ENCODE measurements around the gene GPRC5B. TPM values are rescaled to one million over a fixed set of nuclear protein-coding genes. Genes with fewer than 3 reads are reported as not detected.

The GPRC5B gene
- 0.42 TPM for total RNA-seq
- polyA plus RNA-seq = under 1 TPM in 3 of 4 donors, not detected in 1; 0.14 to 0.30 (median 0.22) TPM

GRCh38 chr16:19884611-19885450, at the start of gene GPRC5B:
GPRC5B (minus strand) TSS chr16:19884848; CDS start chr16:19872845, 12,003 bp downstream.
- Mint-ChIP-seq H3K4me1 (peaks cover 0 to 28% (median 13%) of the 10 kb centered on the region in 4 donors), H3K9me3 (peaks cover 0 to 2% (median 0%) of the 10 kb centered on the region in 7 donors), H3K36me3 (no peaks in the 10 kb centered on the region), H3K4me3 (peak within 1 kb of the TSS; percentile 80 to 91 (median 86)), H3K27ac (peak within 1 kb of the TSS; percentile 52 to 85 (median 76)), H3K27me3 (peaks cover 36% of the 10 kb centered on the region)
- Histone ChIP-seq H3K27me3 (ENCODE audit: control insufficient read depth, insufficient read depth, low read length) (peaks cover 4% of the 10 kb centered on the region), H3K4me3 (ENCODE audit: low read depth, low read length) (peak within 1 kb of the TSS; percentile 18), H3K4me1 (ENCODE audit: control insufficient read depth, insufficient read depth, low read length, poor library complexity, severe bottlenecking) (peaks cover 31% of the 10 kb centered on the region), H3K36me3 (ENCODE audit: control insufficient read depth, insufficient read depth, low read length) (no peaks in the 10 kb centered on the region), H3K9me3 (ENCODE audit: control insufficient read depth in 2 of 2, low read length in 2 of 2) (no peaks in the 10 kb centered on the region), H3K27ac (ENCODE audit: insufficient read depth, low read length, poor library complexity, severe bottlenecking) (no peak within 1 kb of the TSS)
- DNase-seq = peak; percentile 36 to 41 (median 38)
- peak; percentile 58 to 72 for ATAC-seq (ENCODE audit: low read depth in 2 of 2)

GRCh38 chr16:19933740-19934139, 49.1 kb upstream of the GPRC5B start:
- Mint-ChIP-seq H3K27me3 (peaks cover 5% of the 10 kb centered on the region), H3K9me3 (no peaks in the 10 kb centered on the region), H3K4me3 (no peak overlapping the region), H3K4me1 (peaks cover 0 to 5% (median 0%) of the 10 kb centered on the region in 4 donors), H3K27ac (no peak overlapping the region), H3K36me3 (no peaks in the 10 kb centered on the region)
- no peaks in the 10 kb centered on the region for H3K4me1 ChIP-seq (ENCODE audit: control insufficient read depth, insufficient read depth, low read length, poor library complexity, severe bottlenecking)
- no peak overlapping the region for H3K4me3 ChIP-seq (ENCODE audit: low read depth, low read length)
- no peak for ATAC-seq (ENCODE audit: low read depth in 2 of 2)
- no peaks in the 10 kb centered on the region for H3K36me3 ChIP-seq (ENCODE audit: control insufficient read depth, insufficient read depth, low read length)
- H3K27me3 ChIP-seq (ENCODE audit: control insufficient read depth, insufficient read depth, low read length) = no peaks in the 10 kb centered on the region
- no peak overlapping the region for H3K27ac ChIP-seq (ENCODE audit: insufficient read depth, low read length, poor library complexity, severe bottlenecking)
- DNase-seq = no peak
- no peaks in the 10 kb centered on the region for H3K9me3 ChIP-seq (ENCODE audit: control insufficient read depth in 2 of 2, low read length in 2 of 2)

GRCh38 chr16:19929062-19929511, 44.4 kb upstream of the GPRC5B start:
- Histone ChIP-seq H3K36me3 (ENCODE audit: control insufficient read depth, insufficient read depth, low read length) (no peaks in the 10 kb centered on the region), H3K27me3 (ENCODE audit: control insufficient read depth, insufficient read depth, low read length) (no peaks in the 10 kb centered on the region), H3K9me3 (ENCODE audit: control insufficient read depth in 2 of 2, low read length in 2 of 2) (no peaks in the 10 kb centered on the region), H3K4me1 (ENCODE audit: control insufficient read depth, insufficient read depth, low read length, poor library complexity, severe bottlenecking) (no peaks in the 10 kb centered on the region), H3K4me3 (ENCODE audit: low read depth, low read length) (no peak overlapping the region), H3K27ac (ENCODE audit: insufficient read depth, low read length, poor library complexity, severe bottlenecking) (no peak overlapping the region)
- H3K27me3 Mint-ChIP-seq = peaks cover 5% of the 10 kb centered on the region
- DNase-seq = no peak
- H3K36me3 Mint-ChIP-seq = no peaks in the 10 kb centered on the region
- no peaks in the 10 kb centered on the region for H3K4me1 Mint-ChIP-seq
- no peak overlapping the region for H3K27ac Mint-ChIP-seq
- H3K9me3 Mint-ChIP-seq = peaks cover 0 to 3% (median 0%) of the 10 kb centered on the region in 7 donors
- ATAC-seq (ENCODE audit: low read depth in 2 of 2) = no peak
- no peak overlapping the region for H3K4me3 Mint-ChIP-seq

- H3K4me3 Mint-ChIP-seq = no peak overlapping the region
- Histone ChIP-seq H3K4me1 (ENCODE audit: control insufficient read depth, insufficient read depth, low read length, poor library complexity, severe bottlenecking) (no peaks in the 10 kb centered on the region), H3K36me3 (ENCODE audit: control insufficient read depth, insufficient read depth, low read length) (no peaks in the 10 kb centered on the region), H3K27ac (ENCODE audit: insufficient read depth, low read length, poor library complexity, severe bottlenecking) (no peak overlapping the region), H3K4me3 (ENCODE audit: low read depth, low read length) (no peak overlapping the region), H3K9me3 (ENCODE audit: control insufficient read depth in 2 of 2, low read length in 2 of 2) (no peaks in the 10 kb centered on the region), H3K27me3 (ENCODE audit: control insufficient read depth, insufficient read depth, low read length) (no peaks in the 10 kb centered on the region)
- DNase-seq = no peak
- no peak overlapping the region for H3K27ac Mint-ChIP-seq
- no peak for ATAC-seq (ENCODE audit: low read depth in 2 of 2)
- H3K4me1 Mint-ChIP-seq = no peaks in the 10 kb centered on the region
- peaks cover 0 to 3% (median 0%) of the 10 kb centered on the region in 7 donors for H3K9me3 Mint-ChIP-seq
- H3K36me3 Mint-ChIP-seq = no peaks in the 10 kb centered on the region
- H3K27me3 Mint-ChIP-seq = peaks cover 5% of the 10 kb centered on the region
These were observed 43.8 kb upstream of the GPRC5B start for GRCh38 chr16:19928432-19928831.

- Mint-ChIP-seq H3K27me3 (peaks cover 5% of the 10 kb centered on the region), H3K4me1 (no peaks in the 10 kb centered on the region), H3K36me3 (no peaks in the 10 kb centered on the region), H3K9me3 (peaks cover 0 to 3% (median 0%) of the 10 kb centered on the region in 7 donors), H3K4me3 (no peak overlapping the region), H3K27ac (no peak overlapping the region)
- Histone ChIP-seq H3K4me1 (ENCODE audit: control insufficient read depth, insufficient read depth, low read length, poor library complexity, severe bottlenecking) (no peaks in the 10 kb centered on the region), H3K27me3 (ENCODE audit: control insufficient read depth, insufficient read depth, low read length) (no peaks in the 10 kb centered on the region), H3K9me3 (ENCODE audit: control insufficient read depth in 2 of 2, low read length in 2 of 2) (no peaks in the 10 kb centered on the region), H3K36me3 (ENCODE audit: control insufficient read depth, insufficient read depth, low read length) (no peaks in the 10 kb centered on the region), H3K4me3 (ENCODE audit: low read depth, low read length) (no peak overlapping the region), H3K27ac (ENCODE audit: insufficient read depth, low read length, poor library complexity, severe bottlenecking) (no peak overlapping the region)
- ATAC-seq (ENCODE audit: low read depth in 2 of 2) = no peak
- no peak for DNase-seq
These were observed 42.1 kb upstream of the GPRC5B start for GRCh38 chr16:19926449-19927390.

GRCh38 chr16:19923396-19923795, 38.7 kb upstream of the GPRC5B start:
- Mint-ChIP-seq H3K36me3 (no peaks in the 10 kb centered on the region), H3K27me3 (peaks cover 5% of the 10 kb centered on the region)

GRCh38 chr16:19919142-19919541, 34.5 kb upstream of the GPRC5B start:
- Histone ChIP-seq H3K4me1 (ENCODE audit: control insufficient read depth, insufficient read depth, low read length, poor library complexity, severe bottlenecking) (no peaks in the 10 kb centered on the region), H3K36me3 (ENCODE audit: control insufficient read depth, insufficient read depth, low read length) (no peaks in the 10 kb centered on the region), H3K27me3 (ENCODE audit: control insufficient read depth, insufficient read depth, low read length) (no peaks in the 10 kb centered on the region), H3K4me3 (ENCODE audit: low read depth, low read length) (no peak overlapping the region), H3K27ac (ENCODE audit: insufficient read depth, low read length, poor library complexity, severe bottlenecking) (no peak overlapping the region), H3K9me3 (ENCODE audit: control insufficient read depth in 2 of 2, low read length in 2 of 2) (no peaks in the 10 kb centered on the region)
- no peaks in the 10 kb centered on the region for H3K36me3 Mint-ChIP-seq
- H3K4me1 Mint-ChIP-seq = no peaks in the 10 kb centered on the region
- ATAC-seq (ENCODE audit: low read depth in 2 of 2) = no peak
- H3K4me3 Mint-ChIP-seq = no peak overlapping the region
- H3K27ac Mint-ChIP-seq = no peak overlapping the region
- H3K9me3 Mint-ChIP-seq = peaks cover 0 to 4% (median 0%) of the 10 kb centered on the region in 7 donors
- peaks cover 5% of the 10 kb centered on the region for H3K27me3 Mint-ChIP-seq
- DNase-seq = no peak

More at GRCh38 chr16:19923396-19923795, 38.7 kb upstream of the GPRC5B start:
- Histone ChIP-seq H3K36me3 (ENCODE audit: control insufficient read depth, insufficient read depth, low read length) (no peaks in the 10 kb centered on the region), H3K4me1 (ENCODE audit: control insufficient read depth, insufficient read depth, low read length, poor library complexity, severe bottlenecking) (no peaks in the 10 kb centered on the region), H3K27ac (ENCODE audit: insufficient read depth, low read length, poor library complexity, severe bottlenecking) (no peak overlapping the region), H3K4me3 (ENCODE audit: low read depth, low read length) (no peak overlapping the region), H3K27me3 (ENCODE audit: control insufficient read depth, insufficient read depth, low read length) (no peaks in the 10 kb centered on the region), H3K9me3 (ENCODE audit: control insufficient read depth in 2 of 2, low read length in 2 of 2) (no peaks in the 10 kb centered on the region)
- Mint-ChIP-seq H3K27ac (no peak overlapping the region), H3K4me3 (no peak overlapping the region), H3K9me3 (peaks cover 0 to 4% (median 0%) of the 10 kb centered on the region in 7 donors), H3K4me1 (no peaks in the 10 kb centered on the region)
- DNase-seq = no peak
- no peak for ATAC-seq (ENCODE audit: low read depth in 2 of 2)
